ENCODE data around the gene ZMYND8.
"Not testable (repeated sequence)": the region's sequence is repeated elsewhere in the genome, so short reads cannot be mapped to it uniquely, and the experiment has no call there.

ZMYND8 gene

DNA sequence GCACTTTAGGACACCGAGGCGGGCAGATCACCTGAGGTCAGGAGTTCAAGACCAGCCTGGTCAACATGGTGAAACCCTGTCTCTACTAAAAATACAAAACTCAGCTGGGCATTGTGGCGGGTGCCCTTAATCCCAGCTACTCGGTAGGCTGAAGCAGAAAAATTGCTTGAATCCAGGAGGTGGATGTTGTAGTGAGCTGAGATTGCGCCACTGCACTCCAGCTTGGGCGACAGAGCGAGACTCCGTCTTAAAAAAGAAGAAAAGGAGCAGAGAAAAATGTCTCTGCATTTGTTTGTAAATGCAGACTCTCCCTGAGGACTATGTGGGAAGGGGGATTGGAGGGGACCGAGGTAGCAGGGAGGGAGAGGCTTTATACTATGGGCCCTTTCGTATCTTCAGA is 149.9 kb downstream of the ZMYND8 start:
- H3K27me3 ChIP-seq (ENCODE audit: control insufficient read depth, insufficient read depth, low read length); H3K27ac ChIP-seq (ENCODE audit: low read depth, low read length); H3K9ac ChIP-seq (ENCODE audit: low read length); H3K4me1 ChIP-seq (ENCODE audit: control insufficient read depth, insufficient read depth, low read length); H3K4me3 ChIP-seq (ENCODE audit: low read length): not testable (repeated sequence)
- H3K36me3 ChIP-seq (ENCODE audit: control insufficient read depth, insufficient read depth, low read length), result peaks cover 16% of the 10 kb centered on the region

DNA sequence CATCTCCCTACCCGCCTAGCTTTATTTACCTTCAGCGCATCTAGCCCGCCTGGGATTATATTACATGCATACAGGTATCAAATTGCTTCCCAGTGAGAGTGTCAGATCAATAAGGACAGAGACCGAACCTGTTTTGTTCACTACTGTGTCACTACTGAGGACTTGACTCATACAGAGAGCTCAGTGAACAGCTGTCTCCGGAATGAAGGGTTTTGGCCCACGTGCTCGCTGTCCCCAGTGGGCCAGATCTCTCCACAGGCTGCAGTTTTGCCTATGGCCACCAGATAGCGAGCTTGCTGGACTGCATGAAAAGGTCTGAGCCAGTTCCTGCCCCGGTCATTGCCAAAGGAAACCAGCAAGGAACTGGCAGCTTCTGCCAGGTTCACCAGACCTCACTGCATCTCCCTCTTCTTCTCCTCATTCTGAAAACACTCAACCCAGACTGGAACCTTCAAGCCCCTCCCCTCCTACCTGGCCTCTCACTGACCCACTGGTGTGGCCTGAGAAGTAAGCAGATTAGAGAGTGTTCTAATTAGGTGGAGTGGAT is 150.8 kb downstream of the ZMYND8 start:
- peaks cover 11% of the 10 kb centered on the region for H3K36me3 ChIP-seq (ENCODE audit: control insufficient read depth, insufficient read depth, low read length)
- H3K27ac ChIP-seq (ENCODE audit: low read depth, low read length), result no peak overlapping the region
- no peaks in the 10 kb centered on the region for H3K4me1 ChIP-seq (ENCODE audit: control insufficient read depth, insufficient read depth, low read length)
- H3K27me3 ChIP-seq (ENCODE audit: control insufficient read depth, insufficient read depth, low read length), result no peaks in the 10 kb centered on the region
- H3K9ac ChIP-seq (ENCODE audit: low read length), result no peak overlapping the region
- H3K4me3 ChIP-seq (ENCODE audit: low read length), result no peak overlapping the region

DNA sequence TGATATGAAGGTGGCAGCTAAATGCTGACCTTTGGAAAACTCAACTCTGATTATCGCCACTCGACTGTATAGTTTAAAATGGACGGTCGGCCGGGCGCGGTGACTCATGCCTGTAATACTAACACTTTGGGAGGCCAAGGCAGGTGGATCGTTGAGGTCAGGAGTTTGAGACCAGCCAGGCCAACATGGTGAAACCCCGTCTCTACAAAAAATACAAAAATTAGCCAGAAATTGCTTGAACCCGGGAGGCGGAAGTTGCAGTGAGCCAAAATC is 151.7 kb downstream of the ZMYND8 start:
- H3K27me3 ChIP-seq (ENCODE audit: control insufficient read depth, insufficient read depth, low read length); H3K4me3 ChIP-seq (ENCODE audit: low read length); H3K27ac ChIP-seq (ENCODE audit: low read depth, low read length); H3K4me1 ChIP-seq (ENCODE audit: control insufficient read depth, insufficient read depth, low read length); H3K9ac ChIP-seq (ENCODE audit: low read length); H3K36me3 ChIP-seq (ENCODE audit: control insufficient read depth, insufficient read depth, low read length): not testable (repeated sequence)

DNA sequence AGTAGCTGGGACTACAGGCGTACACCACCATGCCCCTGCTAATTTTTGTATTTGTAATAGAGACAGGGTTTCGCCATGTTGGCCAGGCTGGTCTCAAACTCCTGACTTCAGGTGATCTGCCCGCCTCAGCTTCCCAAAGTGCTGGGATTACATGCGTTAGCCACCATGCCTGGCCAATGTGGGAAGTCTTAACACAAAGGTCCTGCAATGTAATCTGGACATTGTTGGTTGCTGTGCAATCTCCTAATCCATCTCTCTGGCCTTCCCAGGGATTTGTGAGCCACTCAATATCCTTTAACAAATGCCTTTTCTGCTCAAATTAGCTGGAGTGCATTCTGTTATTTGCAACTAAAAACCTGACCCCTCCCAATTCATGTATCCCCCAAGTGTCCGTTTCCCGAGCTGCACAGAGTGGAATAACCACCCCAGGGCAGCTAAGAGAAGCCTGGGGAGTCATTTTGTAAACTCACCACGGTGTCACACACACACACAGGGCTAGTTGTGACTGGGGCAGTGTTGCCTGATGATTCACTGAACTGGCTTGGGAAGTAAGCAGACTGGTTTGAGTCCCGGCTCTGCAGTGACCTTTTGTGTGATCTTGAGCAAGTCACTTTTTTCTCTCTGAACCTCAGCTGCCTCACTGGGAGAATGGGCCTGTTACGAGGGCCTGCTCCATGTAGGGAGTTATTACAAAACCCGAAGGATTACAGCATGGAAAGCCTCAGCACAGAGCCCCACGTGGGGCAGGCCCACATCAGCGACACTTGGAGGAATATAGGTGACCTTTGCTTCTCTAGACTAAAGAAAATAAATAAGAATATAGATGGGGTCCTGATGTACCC is 152.3 kb downstream of the ZMYND8 start:
- H3K9ac ChIP-seq (ENCODE audit: low read length), result no peak overlapping the region
- H3K36me3 ChIP-seq (ENCODE audit: control insufficient read depth, insufficient read depth, low read length), result no peaks in the 10 kb centered on the region
- no peaks in the 10 kb centered on the region for H3K4me1 ChIP-seq (ENCODE audit: control insufficient read depth, insufficient read depth, low read length)
- H3K27me3 ChIP-seq (ENCODE audit: control insufficient read depth, insufficient read depth, low read length), result no peaks in the 10 kb centered on the region
- H3K4me3 ChIP-seq (ENCODE audit: low read length), result no peak overlapping the region
- no peak overlapping the region for H3K27ac ChIP-seq (ENCODE audit: low read depth, low read length)

DNA sequence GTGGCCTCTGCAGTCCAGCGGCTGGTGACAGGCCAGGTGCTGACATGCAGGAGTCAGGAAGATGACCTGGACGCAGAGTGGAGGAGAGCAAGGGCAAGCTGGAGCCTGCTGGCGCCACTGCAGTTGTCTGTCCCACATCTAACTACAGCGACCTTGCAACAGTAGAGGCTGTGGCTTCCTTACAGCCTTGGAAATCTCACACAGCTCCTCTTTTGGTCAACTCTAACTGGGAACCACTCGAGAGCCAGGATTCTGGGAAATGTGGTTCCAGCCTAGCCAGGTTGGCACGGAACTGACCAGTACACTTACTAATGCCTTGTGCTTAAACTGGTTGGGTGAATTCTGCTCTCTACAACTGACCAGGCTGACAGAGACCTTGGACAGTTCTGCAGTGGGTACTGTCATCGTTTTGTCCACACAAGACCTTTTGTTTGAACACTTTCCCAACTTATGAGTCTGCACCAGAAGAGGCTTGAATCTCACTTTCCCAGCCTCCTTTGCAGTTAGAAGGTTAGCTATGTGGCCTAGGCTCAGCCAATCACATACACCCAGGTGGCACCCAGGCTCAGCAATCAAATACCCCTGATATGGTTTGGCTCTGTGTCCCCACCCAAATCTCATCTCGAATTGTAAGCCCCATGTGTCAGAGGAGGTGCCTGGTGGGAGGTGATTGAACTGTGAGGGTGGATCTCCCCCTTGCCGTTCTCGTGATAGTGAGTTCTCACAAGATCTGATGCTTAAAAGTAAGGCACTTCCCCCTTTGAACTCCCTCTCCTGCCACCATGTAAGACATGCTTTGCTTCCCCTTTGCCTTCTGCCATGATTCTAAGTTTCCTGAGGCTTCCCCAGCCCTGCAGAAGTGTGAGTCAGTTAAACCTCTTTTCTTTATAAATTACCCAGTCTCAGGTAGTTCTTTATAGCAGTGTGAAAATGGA is 153.5 kb downstream of the ZMYND8 start:
- no peak overlapping the region for H3K4me3 ChIP-seq (ENCODE audit: low read length)
- H3K9ac ChIP-seq (ENCODE audit: low read length), result no peak overlapping the region
- H3K27me3 ChIP-seq (ENCODE audit: control insufficient read depth, insufficient read depth, low read length), result no peaks in the 10 kb centered on the region
- no peak overlapping the region for H3K27ac ChIP-seq (ENCODE audit: low read depth, low read length)
- no peaks in the 10 kb centered on the region for H3K4me1 ChIP-seq (ENCODE audit: control insufficient read depth, insufficient read depth, low read length)
- no peaks in the 10 kb centered on the region for H3K36me3 ChIP-seq (ENCODE audit: control insufficient read depth, insufficient read depth, low read length)

DNA sequence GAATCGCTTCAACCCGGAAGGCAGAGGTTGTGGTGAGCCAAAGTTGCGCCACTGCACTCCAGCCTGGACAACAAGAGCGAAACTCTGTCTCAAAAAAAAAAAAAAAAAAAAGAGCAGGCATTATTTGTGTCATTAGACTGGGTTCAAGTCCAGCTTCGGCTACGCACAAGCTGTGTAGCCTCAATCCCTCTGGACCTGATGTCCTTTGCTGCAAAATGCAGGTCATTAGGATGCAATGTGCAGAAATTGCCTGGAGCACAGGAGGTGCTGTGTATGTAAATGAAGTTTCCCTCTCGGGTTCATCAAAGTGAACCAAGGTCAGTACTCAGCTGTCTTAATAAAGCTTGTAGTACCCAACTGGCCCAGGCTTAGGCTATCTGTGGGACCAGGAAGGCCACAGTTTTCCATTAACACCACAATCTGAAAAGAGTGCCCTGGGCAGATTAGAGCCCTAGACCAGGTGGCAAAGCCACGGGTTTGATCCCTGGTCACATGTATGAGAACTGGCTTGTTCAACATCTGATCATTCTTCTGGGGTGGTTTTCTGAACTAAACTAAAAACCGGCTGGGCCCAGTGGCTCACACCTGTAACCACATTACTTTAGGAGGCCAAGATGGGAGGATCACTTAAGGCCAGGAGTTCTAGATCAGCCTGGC is 155.3 kb downstream of the ZMYND8 start:
- no peak overlapping the region for H3K27ac ChIP-seq (ENCODE audit: low read depth, low read length)

DNA sequence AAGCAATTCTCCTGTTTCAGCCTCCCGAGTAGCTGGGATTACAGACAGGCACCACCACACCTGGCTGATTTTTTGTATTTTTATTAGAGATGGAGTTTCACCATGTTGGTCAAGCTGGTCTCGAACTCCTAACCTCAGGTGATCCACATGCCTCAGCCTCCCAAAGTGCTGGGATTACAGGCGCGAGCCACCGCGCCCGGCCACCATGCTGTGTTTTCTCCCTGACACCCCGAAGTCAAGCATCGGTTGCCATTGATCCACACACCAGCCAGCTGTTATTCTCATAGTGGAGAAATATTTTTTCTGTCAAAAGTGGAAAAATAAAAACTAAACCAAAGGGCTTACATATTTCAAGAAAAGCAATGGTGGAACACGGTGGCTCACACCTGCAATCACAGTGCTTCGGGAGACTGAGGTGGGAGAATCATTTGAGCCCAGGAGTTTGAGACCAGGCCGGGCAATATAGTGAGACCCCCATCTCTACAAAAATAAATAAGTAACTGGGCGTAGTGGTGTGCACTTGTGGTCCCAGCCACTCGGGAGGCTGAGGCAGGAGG is 157.4 kb downstream of the ZMYND8 start:
- no peak overlapping the region for H3K4me3 ChIP-seq (ENCODE audit: low read length)
- H3K36me3 ChIP-seq (ENCODE audit: control insufficient read depth, insufficient read depth, low read length), result no peaks in the 10 kb centered on the region
- H3K27me3 ChIP-seq (ENCODE audit: control insufficient read depth, insufficient read depth, low read length), result no peaks in the 10 kb centered on the region
- no peak overlapping the region for H3K27ac ChIP-seq (ENCODE audit: low read depth, low read length)
- no peak overlapping the region for H3K9ac ChIP-seq (ENCODE audit: low read length)
- no peaks in the 10 kb centered on the region for H3K4me1 ChIP-seq (ENCODE audit: control insufficient read depth, insufficient read depth, low read length)

More for the DNA sequence above, 155.3 kb downstream of the ZMYND8 start:
- H3K4me3 ChIP-seq (ENCODE audit: low read length), result no peak overlapping the region
- no peak overlapping the region for H3K9ac ChIP-seq (ENCODE audit: low read length)
- H3K4me1 ChIP-seq (ENCODE audit: control insufficient read depth, insufficient read depth, low read length), result no peaks in the 10 kb centered on the region
- H3K36me3 ChIP-seq (ENCODE audit: control insufficient read depth, insufficient read depth, low read length), result no peaks in the 10 kb centered on the region
- H3K27me3 ChIP-seq (ENCODE audit: control insufficient read depth, insufficient read depth, low read length), result no peaks in the 10 kb centered on the region

DNA sequence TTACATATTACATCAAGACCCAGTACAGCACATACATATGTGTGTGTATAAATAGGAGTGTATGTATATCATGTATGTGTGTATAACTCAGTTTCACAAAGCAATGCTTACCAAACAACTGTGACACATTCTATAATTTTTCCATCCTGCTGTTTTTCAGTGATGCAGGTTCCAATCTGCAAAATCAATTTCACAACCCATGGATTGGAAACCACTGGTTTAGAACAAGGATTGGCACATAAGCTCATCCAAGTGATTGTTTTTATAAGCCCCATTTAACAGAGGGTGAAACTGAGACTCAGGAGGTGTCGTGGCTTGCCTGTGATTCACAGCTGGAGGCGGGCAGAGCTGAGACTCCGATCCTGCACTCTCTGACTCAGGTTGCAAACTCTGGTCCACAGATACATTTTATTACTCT is 158.2 kb downstream of the ZMYND8 start:
- Histone ChIP-seq H3K27me3 (ENCODE audit: control insufficient read depth, insufficient read depth, low read length) (no peaks in the 10 kb centered on the region), H3K4me1 (ENCODE audit: control insufficient read depth, insufficient read depth, low read length) (no peaks in the 10 kb centered on the region), H3K27ac (ENCODE audit: low read depth, low read length) (no peak overlapping the region), H3K4me3 (ENCODE audit: low read length) (no peak overlapping the region), H3K9ac (ENCODE audit: low read length) (no peak overlapping the region), H3K36me3 (ENCODE audit: control insufficient read depth, insufficient read depth, low read length) (no peaks in the 10 kb centered on the region)

DNA sequence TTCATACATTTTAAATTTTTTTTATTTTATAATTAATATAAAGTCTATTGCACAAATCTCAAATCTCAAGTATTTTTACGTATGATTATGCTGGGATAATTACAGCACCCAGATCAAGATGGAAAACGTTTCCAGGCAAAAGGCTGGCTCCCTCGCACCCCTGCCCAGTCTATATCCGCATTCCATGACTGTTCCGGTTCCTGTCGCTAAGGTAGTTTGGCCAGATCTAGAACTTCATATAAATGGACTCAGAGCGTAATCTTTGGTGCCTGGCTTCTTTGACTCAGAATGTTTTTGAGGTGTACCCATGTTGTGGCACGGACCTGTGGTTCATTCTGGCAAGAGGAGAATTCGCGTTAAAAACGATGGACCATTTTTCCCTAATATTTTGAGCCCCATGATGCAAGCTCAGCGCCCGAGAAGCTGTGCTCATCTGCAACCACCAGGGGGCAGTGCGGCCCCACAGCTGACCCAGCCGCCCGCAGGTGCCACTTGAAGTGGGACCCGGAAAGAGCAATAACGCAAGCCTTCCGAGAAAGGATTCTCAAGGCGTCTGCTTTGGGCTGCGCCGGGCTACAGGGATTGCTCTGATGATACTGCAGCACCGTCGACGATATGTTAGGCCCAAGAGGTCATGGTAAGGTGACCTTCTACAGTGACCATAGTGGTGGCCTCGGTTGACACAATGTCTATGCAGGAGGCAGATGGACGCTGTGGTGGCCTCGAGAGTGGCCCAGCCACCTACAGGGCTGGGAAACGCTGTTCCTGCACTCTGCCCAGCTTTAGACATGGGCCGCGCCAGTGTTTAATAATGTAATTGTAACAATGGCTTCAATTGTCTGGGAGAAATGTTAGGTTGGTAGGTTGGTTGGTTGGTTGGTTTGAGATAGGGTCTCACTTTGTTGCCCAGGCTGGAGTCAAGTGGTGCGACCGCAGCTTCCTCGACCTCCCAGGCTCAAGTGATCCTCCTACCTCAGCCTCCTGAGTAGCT is 160.1 kb downstream of the ZMYND8 start:
- no peak overlapping the region for H3K9ac ChIP-seq (ENCODE audit: low read length)
- H3K36me3 ChIP-seq (ENCODE audit: control insufficient read depth, insufficient read depth, low read length), result no peaks in the 10 kb centered on the region
- H3K27ac ChIP-seq (ENCODE audit: low read depth, low read length), result no peak overlapping the region
- H3K27me3 ChIP-seq (ENCODE audit: control insufficient read depth, insufficient read depth, low read length), result no peaks in the 10 kb centered on the region
- peak overlapping the region; percentile 35 for H3K4me3 ChIP-seq (ENCODE audit: low read length)
- H3K4me1 ChIP-seq (ENCODE audit: control insufficient read depth, insufficient read depth, low read length), result no peaks in the 10 kb centered on the region

DNA sequence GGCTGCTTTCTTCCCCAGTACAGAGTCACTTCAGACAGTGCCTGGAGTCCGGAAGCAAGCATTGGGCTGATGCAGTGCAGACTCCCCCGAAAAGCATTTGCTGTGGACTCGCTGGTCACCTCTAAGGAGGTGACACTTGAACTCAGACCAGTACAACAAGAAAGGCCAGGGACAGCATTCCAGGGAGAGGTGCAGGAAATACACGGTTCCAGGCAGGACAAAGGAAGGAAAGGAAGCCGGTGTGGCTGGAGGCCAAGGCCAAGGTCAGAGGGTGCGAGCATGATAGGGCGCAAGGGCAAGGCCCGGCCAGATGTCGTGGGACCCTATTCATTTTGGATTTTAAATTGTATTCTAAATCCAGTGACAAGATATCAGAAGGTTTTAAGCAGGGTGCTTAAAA is 160.9 kb downstream of the ZMYND8 start:
- Histone ChIP-seq H3K4me3 (ENCODE audit: low read length) (no peak overlapping the region), H3K4me1 (ENCODE audit: control insufficient read depth, insufficient read depth, low read length) (no peaks in the 10 kb centered on the region)

DNA sequence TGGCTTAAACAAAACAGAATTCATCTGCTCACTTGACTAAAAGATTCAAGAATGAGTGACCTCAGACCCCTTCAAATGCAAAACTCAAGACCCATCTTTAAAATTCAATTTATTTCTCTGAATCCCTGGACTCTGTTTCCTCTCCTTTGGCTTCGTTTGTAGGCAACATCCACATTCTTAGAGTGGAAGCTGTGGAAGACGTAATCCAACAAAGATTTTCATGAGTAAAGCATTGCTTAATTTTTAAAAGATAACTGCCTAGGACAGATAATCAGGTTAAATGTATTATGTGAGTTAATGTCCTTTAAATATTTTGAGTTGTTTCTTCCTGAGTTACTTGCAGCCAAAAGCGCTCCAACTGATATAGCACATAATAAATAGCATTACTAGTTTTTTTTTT is 164.5 kb downstream of the ZMYND8 start:
- H3K4me3 ChIP-seq (ENCODE audit: low read length), result no peak overlapping the region
- no peaks in the 10 kb centered on the region for H3K36me3 ChIP-seq (ENCODE audit: control insufficient read depth, insufficient read depth, low read length)
- H3K4me1 ChIP-seq (ENCODE audit: control insufficient read depth, insufficient read depth, low read length), result no peaks in the 10 kb centered on the region
- no peak overlapping the region for H3K9ac ChIP-seq (ENCODE audit: low read length)
- H3K27me3 ChIP-seq (ENCODE audit: control insufficient read depth, insufficient read depth, low read length), result no peaks in the 10 kb centered on the region
- H3K27ac ChIP-seq (ENCODE audit: low read depth, low read length), result no peak overlapping the region

More for the DNA sequence above, 160.9 kb downstream of the ZMYND8 start:
- Histone ChIP-seq H3K27ac (ENCODE audit: low read depth, low read length) (no peak overlapping the region), H3K36me3 (ENCODE audit: control insufficient read depth, insufficient read depth, low read length) (no peaks in the 10 kb centered on the region), H3K27me3 (ENCODE audit: control insufficient read depth, insufficient read depth, low read length) (no peaks in the 10 kb centered on the region), H3K9ac (ENCODE audit: low read length) (no peak overlapping the region)

Measured in rectal smooth muscle tissue (tissue), 1 donor.